ENCODE data around the gene RAD18.

The RAD18 gene

GRCh38 chr3:8899876-8900460 lies 63.3 kb downstream of the RAD18 start:
- Histone ChIP-seq H3K9ac (ENCODE audit: low read length) (no peak overlapping the region), H3K36me3 (ENCODE audit: low read length) (peaks cover 19% of the 10 kb centered on the region), H3K9me2 (replicated peaks; ENCODE audit: insufficient read depth, low read length) (no peaks in the 10 kb centered on the region), H3K27me3 (ENCODE audit: low read length) (no peaks in the 10 kb centered on the region), H4K20me1 (ENCODE audit: low read depth, low read length) (no peaks in the 10 kb centered on the region), H3K27ac (ENCODE audit: low read depth, low read length) (no peak overlapping the region), H2AFZ (ENCODE audit: low read depth, low read length, severe bottlenecking) (no peak overlapping the region), H3K79me2 (ENCODE audit: insufficient read depth, low read length) (no peaks in the 10 kb centered on the region), H3K4me3 (ENCODE audit: insufficient read depth, low read length, poor library complexity, severe bottlenecking) (no peak overlapping the region), H3K9me3 (ENCODE audit: insufficient read depth, low read length) (no peaks in the 10 kb centered on the region), H3F3A (ENCODE audit: insufficient read depth) (no peaks in the 10 kb centered on the region), H3K4me2 (ENCODE audit: low read depth, low read length, poor library complexity, severe bottlenecking) (no peak overlapping the region)
- TF ChIP-seq EZH2phosphoT487 (conservative IDR thresholded peaks at IDR 0.05; ENCODE audit: low read length) (no peak), CTCF (IDR thresholded peaks at IDR 0.05; ENCODE audit: insufficient read depth, low read length, poor library complexity, severe bottlenecking) (no peak)

- no peaks in the 10 kb centered on the region for H4K20me1 ChIP-seq (ENCODE audit: low read depth, low read length)
- H3K4me3 ChIP-seq (ENCODE audit: insufficient read depth, low read length, poor library complexity, severe bottlenecking), result no peak overlapping the region
- H3K79me2 ChIP-seq (ENCODE audit: insufficient read depth, low read length), result no peaks in the 10 kb centered on the region
- TF ChIP-seq EZH2phosphoT487 (conservative IDR thresholded peaks at IDR 0.05; ENCODE audit: low read length) (no peak), CTCF (IDR thresholded peaks at IDR 0.05; ENCODE audit: insufficient read depth, low read length, poor library complexity, severe bottlenecking) (no peak)
- H3K27me3 ChIP-seq (ENCODE audit: low read length), result no peaks in the 10 kb centered on the region
- no peak overlapping the region for H3K27ac ChIP-seq (ENCODE audit: low read depth, low read length)
- H3K9ac ChIP-seq (ENCODE audit: low read length), result no peak overlapping the region
- H3K9me3 ChIP-seq (ENCODE audit: insufficient read depth, low read length), result no peaks in the 10 kb centered on the region
- H3F3A ChIP-seq (ENCODE audit: insufficient read depth), result no peaks in the 10 kb centered on the region
- no peaks in the 10 kb centered on the region for H3K9me2 ChIP-seq (replicated peaks; ENCODE audit: insufficient read depth, low read length)
- H2AFZ ChIP-seq (ENCODE audit: low read depth, low read length, severe bottlenecking), result no peak overlapping the region
- no peak overlapping the region for H3K4me2 ChIP-seq (ENCODE audit: low read depth, low read length, poor library complexity, severe bottlenecking)
- peaks cover 13% of the 10 kb centered on the region; the same call in 1 of the 2 replicates for H3K36me3 ChIP-seq (ENCODE audit: low read length)
Observed at GRCh38 chr3:8895829-8896228, 67.4 kb downstream of the RAD18 start.

GRCh38 chr3:8893001-8893400 lies 70.3 kb downstream of the RAD18 start:
- Histone ChIP-seq H3K27me3 (ENCODE audit: low read length) (no peaks in the 10 kb centered on the region), H3K4me2 (ENCODE audit: low read depth, low read length, poor library complexity, severe bottlenecking) (no peak overlapping the region), H3K27ac (ENCODE audit: low read depth, low read length) (no peak overlapping the region), H3K9me3 (ENCODE audit: insufficient read depth, low read length) (no peaks in the 10 kb centered on the region), H3K4me3 (ENCODE audit: insufficient read depth, low read length, poor library complexity, severe bottlenecking) (no peak overlapping the region), H3K36me3 (ENCODE audit: low read length) (peaks cover 17% of the 10 kb centered on the region; the same call in 1 of the 2 replicates), H3K9ac (ENCODE audit: low read length) (no peak overlapping the region), H3F3A (ENCODE audit: insufficient read depth) (no peaks in the 10 kb centered on the region), H3K79me2 (ENCODE audit: insufficient read depth, low read length) (no peaks in the 10 kb centered on the region), H2AFZ (ENCODE audit: low read depth, low read length, severe bottlenecking) (no peak overlapping the region), H3K9me2 (replicated peaks; ENCODE audit: insufficient read depth, low read length) (no peaks in the 10 kb centered on the region), H4K20me1 (ENCODE audit: low read depth, low read length) (no peaks in the 10 kb centered on the region)
- no peak for TF ChIP-seq CTCF (IDR thresholded peaks at IDR 0.05; ENCODE audit: insufficient read depth, low read length, poor library complexity, severe bottlenecking)

Data from SU-DHL-6 (cell line).